ENCODE results near the gene SPO11. TPM values are rescaled to one million over a fixed set of nuclear protein-coding genes. Genes with fewer than 3 reads are reported as not detected.

Gene SPO11
- total RNA-seq: not detected
- not detected for polyA plus RNA-seq

- no peak for DNase-seq (ENCODE audit: extremely low spot score)
- H3K27ac ChIP-seq (ENCODE audit: low read depth): no peak within 1 kb of the TSS
- H3K36me3 ChIP-seq (ENCODE audit: insufficient read depth): no peaks in the 10 kb centered on the region
- H3K4me3 ChIP-seq (ENCODE audit: low read depth, low read length): no peak within 1 kb of the TSS
- no peaks in the 10 kb centered on the region for H3K4me1 ChIP-seq (ENCODE audit: insufficient read depth)
- WGBS: 72% methylated on average over 40 of the region's 40 CpGs
These were observed at the start of gene SPO11 for GRCh38 chr20:57329608-57330221. Gene SPO11, plus strand, starts transcription at chr20:57329803. Its CDS starts 65 bp downstream, at chr20:57329868.

- WGBS: 96% methylated on average over 10 of the region's 10 CpGs
These were observed 49.4 kb upstream of the SPO11 start for GRCh38 chr20:57280221-57280620.

GRCh38 chr20:57281900-57282299, 47.7 kb upstream of the SPO11 start:
- H3K27ac ChIP-seq (ENCODE audit: low read depth): no peak overlapping the region
- H3K4me1 ChIP-seq (ENCODE audit: insufficient read depth): peaks cover 2% of the 10 kb centered on the region
- H3K4me3 ChIP-seq (ENCODE audit: low read depth, low read length): no peak overlapping the region
- 89% methylated on average over 7 of the region's 7 CpGs for WGBS
- H3K36me3 ChIP-seq (ENCODE audit: insufficient read depth): no peaks in the 10 kb centered on the region
- no peak for DNase-seq (ENCODE audit: extremely low spot score)

More at GRCh38 chr20:57280221-57280620, 49.4 kb upstream of the SPO11 start:
- Histone ChIP-seq H3K4me3 (ENCODE audit: low read depth, low read length) (no peak overlapping the region), H3K4me1 (ENCODE audit: insufficient read depth) (peaks cover 2% of the 10 kb centered on the region), H3K36me3 (ENCODE audit: insufficient read depth) (no peaks in the 10 kb centered on the region), H3K27ac (ENCODE audit: low read depth) (no peak overlapping the region)
- DNase-seq (ENCODE audit: extremely low spot score): no peak

GRCh38 chr20:57282670-57283361, 46.8 kb upstream of the SPO11 start:
- no peak overlapping the region for H3K27ac ChIP-seq (ENCODE audit: low read depth)
- H3K36me3 ChIP-seq (ENCODE audit: insufficient read depth): no peaks in the 10 kb centered on the region
- H3K4me3 ChIP-seq (ENCODE audit: low read depth, low read length): no peak overlapping the region
- no peak for DNase-seq (ENCODE audit: extremely low spot score)
- no peaks in the 10 kb centered on the region for H3K4me1 ChIP-seq (ENCODE audit: insufficient read depth)
- WGBS: 31% methylated on average over 18 of the region's 18 CpGs

GRCh38 chr20:57283860-57284259, 45.7 kb upstream of the SPO11 start:
- 88% methylated on average over 7 of the region's 7 CpGs for WGBS
- Histone ChIP-seq H3K36me3 (ENCODE audit: insufficient read depth) (no peaks in the 10 kb centered on the region), H3K27ac (ENCODE audit: low read depth) (no peak overlapping the region), H3K4me1 (ENCODE audit: insufficient read depth) (no peaks in the 10 kb centered on the region), H3K4me3 (ENCODE audit: low read depth, low read length) (no peak overlapping the region)
- no peak for DNase-seq (ENCODE audit: extremely low spot score)

- WGBS: 42% methylated on average over 14 of the region's 14 CpGs
- H3K4me3 ChIP-seq (ENCODE audit: low read depth, low read length): no peak overlapping the region
- H3K27ac ChIP-seq (ENCODE audit: low read depth): no peak overlapping the region
- DNase-seq (ENCODE audit: extremely low spot score): no peak
- no peaks in the 10 kb centered on the region for H3K36me3 ChIP-seq (ENCODE audit: insufficient read depth)
- H3K4me1 ChIP-seq (ENCODE audit: insufficient read depth): no peaks in the 10 kb centered on the region
These were observed 42.4 kb upstream of the SPO11 start for GRCh38 chr20:57287007-57287880.

- 45% methylated on average over 6 of the region's 6 CpGs for WGBS
- DNase-seq (ENCODE audit: extremely low spot score): no peak
- Histone ChIP-seq H3K4me3 (ENCODE audit: low read depth, low read length) (no peak overlapping the region), H3K27ac (ENCODE audit: low read depth) (no peak overlapping the region), H3K4me1 (ENCODE audit: insufficient read depth) (no peaks in the 10 kb centered on the region), H3K36me3 (ENCODE audit: insufficient read depth) (no peaks in the 10 kb centered on the region)
These were observed 41.7 kb upstream of the SPO11 start for GRCh38 chr20:57287901-57288300.

GRCh38 chr20:57288651-57289277, 40.8 kb upstream of the SPO11 start:
- H3K4me3 ChIP-seq (ENCODE audit: low read depth, low read length): no peak overlapping the region
- no peaks in the 10 kb centered on the region for H3K36me3 ChIP-seq (ENCODE audit: insufficient read depth)
- H3K27ac ChIP-seq (ENCODE audit: low read depth): no peak overlapping the region
- no peaks in the 10 kb centered on the region for H3K4me1 ChIP-seq (ENCODE audit: insufficient read depth)
- WGBS: 32% methylated on average over 16 of the region's 16 CpGs
- DNase-seq (ENCODE audit: extremely low spot score): no peak

GRCh38 chr20:57289391-57290177, 40.0 kb upstream of the SPO11 start:
- WGBS: 71% methylated on average over 8 of the region's 8 CpGs
- H3K4me3 ChIP-seq (ENCODE audit: low read depth, low read length): no peak overlapping the region

GRCh38 chr20:57290178-57290484, 39.5 kb upstream of the SPO11 start:
- Histone ChIP-seq H3K4me3 (ENCODE audit: low read depth, low read length) (no peak overlapping the region), H3K36me3 (ENCODE audit: insufficient read depth) (no peaks in the 10 kb centered on the region), H3K4me1 (ENCODE audit: insufficient read depth) (no peaks in the 10 kb centered on the region), H3K27ac (ENCODE audit: low read depth) (no peak overlapping the region)
- no peak for DNase-seq (ENCODE audit: extremely low spot score)
- 84% methylated on average over 5 of the region's 5 CpGs for WGBS

More at GRCh38 chr20:57289391-57290177, 40.0 kb upstream of the SPO11 start:
- Histone ChIP-seq H3K4me1 (ENCODE audit: insufficient read depth) (no peaks in the 10 kb centered on the region), H3K27ac (ENCODE audit: low read depth) (no peak overlapping the region), H3K36me3 (ENCODE audit: insufficient read depth) (no peaks in the 10 kb centered on the region)
- no peak for DNase-seq (ENCODE audit: extremely low spot score)

GRCh38 chr20:57291003-57291402, 38.6 kb upstream of the SPO11 start:
- no peaks in the 10 kb centered on the region for H3K36me3 ChIP-seq (ENCODE audit: insufficient read depth)
- 76% methylated on average over 10 of the region's 10 CpGs for WGBS
- no peak overlapping the region for H3K27ac ChIP-seq (ENCODE audit: low read depth)
- DNase-seq (ENCODE audit: extremely low spot score): no peak
- H3K4me1 ChIP-seq (ENCODE audit: insufficient read depth): no peaks in the 10 kb centered on the region
- H3K4me3 ChIP-seq (ENCODE audit: low read depth, low read length): no peak overlapping the region

GRCh38 chr20:57291694-57292093, 37.9 kb upstream of the SPO11 start:
- DNase-seq (ENCODE audit: extremely low spot score): no peak
- no peaks in the 10 kb centered on the region for H3K36me3 ChIP-seq (ENCODE audit: insufficient read depth)
- 92% methylated on average over 6 of the region's 6 CpGs for WGBS
- no peak overlapping the region for H3K27ac ChIP-seq (ENCODE audit: low read depth)
- H3K4me1 ChIP-seq (ENCODE audit: insufficient read depth): no peaks in the 10 kb centered on the region
- H3K4me3 ChIP-seq (ENCODE audit: low read depth, low read length): no peak overlapping the region

GRCh38 chr20:57292611-57293010, 37.0 kb upstream of the SPO11 start:
- Histone ChIP-seq H3K4me1 (ENCODE audit: insufficient read depth) (no peaks in the 10 kb centered on the region), H3K36me3 (ENCODE audit: insufficient read depth) (no peaks in the 10 kb centered on the region), H3K4me3 (ENCODE audit: low read depth, low read length) (no peak overlapping the region), H3K27ac (ENCODE audit: low read depth) (no peak overlapping the region)
- 91% methylated on average over 2 of the region's 2 CpGs for WGBS
- DNase-seq (ENCODE audit: extremely low spot score): no peak

All from urinary bladder (tissue), 4 donors.